SK-N-SH (cell line): ENCODE results near the gene SH2B2. TPM values are rescaled to one million over a fixed set of nuclear protein-coding genes. Genes with fewer than 3 reads are reported as not detected.

Experiments used
- CTCF ChIA-PET: fragments of 300-600, 350-600 bp; formaldehyde crosslinking; extraction: SDS; loops from one replicate; lab custom pipeline; 2021; lab: Yijun Ruan, JAX
- POLR2A ChIA-PET: fragments of 350-600 bp; sonication (Branson Sonifier 250); formaldehyde crosslinking; extraction: SDS; loops from one replicate; lab custom pipeline; 2020; ENCODE audit warnings: antibody characterized with exemption, inconsistent platforms; lab: Yijun Ruan, JAX
- DNase-seq: peaks from one replicate; pipeline ENCODE4 v3.0.0; 2012
- H2AFZ ChIP-seq: fragments of 200-600 bp; sonication (generic); 2 replicates; pipeline ENCODE4 v1.8.1; 2016; ENCODE audit warnings: antibody characterized with exemption, mild to moderate bottlenecking, low read depth
- H3F3A ChIP-seq: fragments of 200-600 bp; sonication (generic); replicated peaks from 2 replicates; pipeline ENCODE3; 2016; ENCODE audit warnings: antibody characterized with exemption, mild to moderate bottlenecking; ENCODE audit not compliant: insufficient read depth
- H3K27ac ChIP-seq, 2 experiments: fragments of 200-500 bp in 1 of 2; fragments of 200-600 bp in 1 of 2; sonication (Bioruptor generic) in 1 of 2; sonication (generic), shearing (Covaris generic) in 1 of 2; 2 replicates each; pipeline versions ENCODE4 v1.5.1 to v1.6.1; 2014 to 2016; ENCODE audit warnings: low read depth in 2 of 2, inconsistent platforms in 1 of 2, low read length in 1 of 2, mild to moderate bottlenecking in 1 of 2, mixed read lengths in 1 of 2
- H3K27me3 ChIP-seq: fragments of 200-600 bp; sonication (generic), shearing (Covaris generic); 2 replicates; pipeline ENCODE4 v1.6.1; 2016; ENCODE audit warnings: mixed run types; ENCODE audit not compliant: insufficient read depth
- H3K36me3 ChIP-seq, 2 experiments: fragments of 200-500 bp in 1 of 2; fragments of 200-600 bp in 1 of 2; sonication (Bioruptor generic) in 1 of 2; sonication (generic) in 1 of 2; replicated peaks in 1 of 2; 2 replicates each; pipeline versions ENCODE3 to v1.5.1; 2014 to 2016; ENCODE audit warnings: low read length in 1 of 2, mild to moderate bottlenecking in 1 of 2; ENCODE audit not compliant: insufficient read depth in 2 of 2, control insufficient read depth in 1 of 2
- H3K4me1 ChIP-seq, 2 experiments: fragments of 200-500 bp in 1 of 2; fragments of 200-600 bp in 1 of 2; sonication (Bioruptor generic) in 1 of 2; sonication (generic), shearing (Covaris generic) in 1 of 2; 2 replicates each; pipeline versions ENCODE4 v1.5.1 to v1.6.1; 2014 to 2016; ENCODE audit warnings: low read depth in 1 of 2, low read length in 1 of 2, mixed run types in 1 of 2; ENCODE audit not compliant: insufficient read depth in 2 of 2, control insufficient read depth in 1 of 2
- H3K4me2 ChIP-seq: fragments of 200-600 bp; sonication (generic), shearing (Covaris generic); 2 replicates; pipeline ENCODE4 v1.6.1; 2017; ENCODE audit warnings: mixed run types
- H3K4me3 ChIP-seq, 2 experiments: fragments of 200-500 bp in 1 of 2; fragments of 200-600 bp in 1 of 2; sonication (Bioruptor generic) in 1 of 2; sonication (generic), shearing (Covaris generic) in 1 of 2; 2 replicates each; pipeline versions ENCODE4 v1.5.1 to v1.8.1; 2014 to 2016; ENCODE audit warnings: low read depth in 2 of 2, inconsistent platforms in 1 of 2, low read length in 1 of 2, mild to moderate bottlenecking in 1 of 2, mixed read lengths in 1 of 2, moderate library complexity in 1 of 2
- H3K79me2 ChIP-seq: fragments of 200-600 bp; sonication (generic); 2 replicates; pipeline ENCODE4 v1.8.1; 2017; ENCODE audit warnings: mild to moderate bottlenecking; ENCODE audit not compliant: insufficient read depth
- H3K9ac ChIP-seq: fragments of 200-600 bp; sonication (generic); 2 replicates; pipeline ENCODE4 v1.6.1; 2017; ENCODE audit warnings: mixed run types
- H3K9me2 ChIP-seq: fragments of 200-600 bp; sonication (generic); 2 replicates; pipeline ENCODE4 v1.6.1; 2017; ENCODE audit warnings: mixed run types
- H3K9me3 ChIP-seq: fragments of 200-600 bp; sonication (generic); 2 replicates; pipeline ENCODE4 v1.6.1; 2017; ENCODE audit warnings: mixed run types, mild to moderate bottlenecking, moderate library complexity
- H4K20me1 ChIP-seq: fragments of 200-600 bp; sonication (generic); 2 replicates; pipeline ENCODE4 v1.6.1; 2017; ENCODE audit warnings: mild to moderate bottlenecking, mixed run types; ENCODE audit not compliant: insufficient read depth
- FOSL2 ChIP-seq: IDR thresholded peaks from 2 replicates; pipeline ENCODE4 v1.4.0; 2012; ENCODE audit warnings: low read depth, mild to moderate bottlenecking, moderate library complexity, borderline replicate concordance
- FOXJ3 ChIP-seq: sonication (generic); formaldehyde crosslinking; IDR thresholded peaks from 2 replicates; pipeline ENCODE4 v1.5.1; 2020; ENCODE audit warnings: mild to moderate bottlenecking, missing genetic modification reagents
- GABPA ChIP-seq: IDR thresholded peaks from 2 replicates; pipeline ENCODE4 v1.4.0; 2012; ENCODE audit warnings: low read depth, mild to moderate bottlenecking
- IRF3 ChIP-seq: fragments of 150-350 bp; IDR thresholded peaks from 2 replicates; pipeline ENCODE4 v1.6.1; 2016; ENCODE audit warnings: mild to moderate bottlenecking, low read depth, low read length
- MEF2A ChIP-seq: IDR thresholded peaks from 2 replicates; pipeline ENCODE4 v1.4.0; 2012; ENCODE audit warnings: low read depth, borderline replicate concordance
- MXI1 ChIP-seq: IDR thresholded peaks from 2 replicates; pipeline ENCODE4 v1.6.1; 2012; ENCODE audit warnings: mild to moderate bottlenecking, low read depth, low read length, improper control_type of control experiment
- NRF1 ChIP-seq: IDR thresholded peaks from 2 replicates; pipeline ENCODE4 v1.6.1; 2012; ENCODE audit warnings: low read depth, mild to moderate bottlenecking, low read length
- POLR2AphosphoS5 ChIP-seq: IDR thresholded peaks from 2 replicates; pipeline ENCODE4 v1.6.1; 2012; ENCODE audit warnings: low read depth, low read length
- RAD21 ChIP-seq: IDR thresholded peaks from 2 replicates; pipeline ENCODE4 v1.6.1; 2012; ENCODE audit warnings: mild to moderate bottlenecking, low read length
- REST ChIP-seq: IDR thresholded peaks from 2 replicates; pipeline ENCODE4 v1.6.1; 2012; ENCODE audit warnings: mild to moderate bottlenecking, low read depth, low read length, moderate library complexity
- RXRA ChIP-seq: IDR thresholded peaks from 2 replicates; pipeline ENCODE4 v1.4.0; 2012; ENCODE audit warnings: low read depth, mild to moderate bottlenecking, borderline replicate concordance
- TAF1 ChIP-seq: IDR thresholded peaks from 2 replicates; pipeline ENCODE4 v1.6.1; 2012; ENCODE audit warnings: low read depth, mild to moderate bottlenecking, low read length, moderate library complexity, borderline replicate concordance
- YY1 ChIP-seq: IDR thresholded peaks from 2 replicates; pipeline ENCODE4 v1.4.0; 2012; ENCODE audit warnings: low read depth, mild to moderate bottlenecking
- WGBS: methylation state at CpG from one replicate; pipeline ENCODE4 v1.1.6; 2017; ENCODE audit warnings: low lambda C conversion rate; 5-methylcytosine and 5-hydroxymethylcytosine counted together
- polyA plus RNA-seq, 3 experiments: library from polyadenylated mRNA; depleted of rRNA; stranded (reverse); fragments of >200 nt; gene quantifications; 2 replicates each; pipeline ENCODE4 v1.2.3, GENCODE V29; 2012

The SH2B2 gene
- polyA plus RNA-seq, 1 of the 3 experiments (the other 2 are of a cell fraction) = 4.7 TPM

- peak overlapping the region; percentile 98; the same call in 1 of the 2 replicates for H2AFZ ChIP-seq
- no peaks in the 10 kb centered on the region for H3K79me2 ChIP-seq
- H3K27me3 ChIP-seq = no peaks in the 10 kb centered on the region
- H3K9ac ChIP-seq = peak overlapping the region; percentile 85; the same call in 1 of the 2 replicates
- peaks cover 13% of the 10 kb centered on the region; the same call in 1 of the 2 replicates for H4K20me1 ChIP-seq
- H3K36me3 ChIP-seq = no peaks in the 10 kb centered on the region
- H3F3A ChIP-seq = no peaks in the 10 kb centered on the region
- H3K4me1 ChIP-seq = peaks cover 0 to 34% of the 10 kb centered on the region in 2 experiments; a peak in 1 of 4 replicates
- peak overlapping the region; percentile 100 for H3K4me2 ChIP-seq
- no peaks in the 10 kb centered on the region for H3K9me3 ChIP-seq
- ChIA-PET CTCF (interaction anchor here (0.7 to 15.8 kb wide), 6 partner anchors 14 to 597 kb away, joined by 3 to 421 read pairs (median 6); partner anchors contain the start of gene PRKRIP1), POLR2A (interaction anchor here (1.0 to 1.3 kb wide), 2 partner anchors 78 to 110 kb away, joined by 4 to 5 read pairs; partner anchors contain the start of gene PRKRIP1)
- DNase-seq = no peak
- no peaks in the 10 kb centered on the region for H3K9me2 ChIP-seq
- TF ChIP-seq RXRA = no peak
- no peak for TF ChIP-seq FOXJ3
- no peak for TF ChIP-seq RAD21
- H3K27ac ChIP-seq = peak overlapping the region in 1 of 2 experiments; percentile 97; a peak in 2 of 4 replicates
- H3K4me3 ChIP-seq = peak overlapping the region; percentile 74 to 76
- 41% methylated on average over 12 of the region's 19 CpGs for WGBS
Observed at GRCh38 chr7:102285540-102286236, 980 bp upstream of the SH2B2 start.

GRCh38 chr7:102287111-102287980, 678 bp downstream of the SH2B2 start:
- Histone ChIP-seq H3K27ac (peak overlapping the region in 1 of 2 experiments; percentile 87; a peak in 1 of 4 replicates), H3K4me3 (peak overlapping the region; percentile 89 to 96), H3K36me3 (no peaks in the 10 kb centered on the region), H3K4me2 (peak overlapping the region; percentile 99), H3K79me2 (no peaks in the 10 kb centered on the region), H2AFZ (peak overlapping the region; percentile 82), H3K9ac (peak overlapping the region; percentile 63), H3K4me1 (peaks cover 0 to 34% of the 10 kb centered on the region in 2 experiments; a peak in 1 of 4 replicates), H3K9me3 (no peaks in the 10 kb centered on the region), H3K9me2 (no peaks in the 10 kb centered on the region), H3F3A (no peaks in the 10 kb centered on the region), H4K20me1 (peaks cover 27% of the 10 kb centered on the region; the same call in 1 of the 2 replicates), H3K27me3 (no peaks in the 10 kb centered on the region)
- TF ChIP-seq POLR2AphosphoS5 (no peak), TAF1 (no peak), IRF3 (no peak), GABPA (no peak), REST (no peak), FOXJ3 (no peak), MEF2A (no peak), MXI1 (0 out of 2 replicates have a peak, but pooled peaks have one; percentile 42), YY1 (peak; percentile 64; the same call in 1 of the 2 replicates), NRF1 (0 out of 2 replicates have a peak, but pooled peaks have one; percentile 41), FOSL2 (no peak)
- DNase-seq = peak; percentile 85
- ChIA-PET POLR2A (interaction anchor here (0.6 to 2.2 kb wide), 6 partner anchors 11 to 392 kb away, joined by 3 to 19 read pairs (median 4); partner anchors contain the start of gene PRKRIP1), CTCF (interaction anchor here (0.6 to 15.8 kb wide), 7 partner anchors 8 to 164 kb away, joined by 3 to 421 read pairs (median 4); partner anchors contain the start of gene PRKRIP1)
- WGBS = 2% methylated on average over 20 of the region's 69 CpGs
